Measurements from ENCODE around the gene ABLIM1.

ABLIM1 gene

DNA sequence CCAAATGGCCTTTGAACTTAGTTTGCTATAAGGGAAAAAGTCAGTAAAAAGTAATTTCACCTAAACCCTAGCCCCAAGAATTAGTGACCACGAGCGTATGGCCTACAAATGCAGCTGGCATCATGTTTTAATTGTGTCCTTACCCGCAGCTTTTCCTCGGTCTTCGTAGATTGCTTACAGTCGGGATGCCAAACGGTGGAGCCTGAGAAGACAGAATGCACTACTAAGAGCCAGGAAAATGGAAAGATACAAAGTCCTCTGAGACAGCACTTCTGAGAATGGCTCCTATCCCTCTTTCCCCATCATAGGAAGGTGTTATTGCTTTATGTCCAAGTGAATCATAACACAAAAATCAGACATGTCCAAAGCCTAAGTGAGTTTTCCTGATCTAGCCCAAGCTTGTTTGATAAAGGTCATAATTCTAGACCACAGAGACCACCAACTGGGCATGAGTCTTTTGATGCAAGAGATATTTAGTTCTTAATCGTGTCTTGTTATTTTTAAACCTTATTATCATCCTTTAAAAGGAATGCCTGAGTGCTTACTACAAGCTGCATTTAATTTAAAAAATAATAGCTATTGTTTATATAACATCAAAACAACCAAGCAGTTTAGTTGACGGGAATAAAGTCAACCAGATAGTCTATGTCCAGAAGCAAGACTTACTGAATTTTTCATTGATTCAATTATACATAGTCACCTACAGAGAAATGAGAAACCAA, 170.1 kb downstream of the ABLIM1 start:
- DNase-seq (ENCODE audit: low read depth), result no peak

DNA sequence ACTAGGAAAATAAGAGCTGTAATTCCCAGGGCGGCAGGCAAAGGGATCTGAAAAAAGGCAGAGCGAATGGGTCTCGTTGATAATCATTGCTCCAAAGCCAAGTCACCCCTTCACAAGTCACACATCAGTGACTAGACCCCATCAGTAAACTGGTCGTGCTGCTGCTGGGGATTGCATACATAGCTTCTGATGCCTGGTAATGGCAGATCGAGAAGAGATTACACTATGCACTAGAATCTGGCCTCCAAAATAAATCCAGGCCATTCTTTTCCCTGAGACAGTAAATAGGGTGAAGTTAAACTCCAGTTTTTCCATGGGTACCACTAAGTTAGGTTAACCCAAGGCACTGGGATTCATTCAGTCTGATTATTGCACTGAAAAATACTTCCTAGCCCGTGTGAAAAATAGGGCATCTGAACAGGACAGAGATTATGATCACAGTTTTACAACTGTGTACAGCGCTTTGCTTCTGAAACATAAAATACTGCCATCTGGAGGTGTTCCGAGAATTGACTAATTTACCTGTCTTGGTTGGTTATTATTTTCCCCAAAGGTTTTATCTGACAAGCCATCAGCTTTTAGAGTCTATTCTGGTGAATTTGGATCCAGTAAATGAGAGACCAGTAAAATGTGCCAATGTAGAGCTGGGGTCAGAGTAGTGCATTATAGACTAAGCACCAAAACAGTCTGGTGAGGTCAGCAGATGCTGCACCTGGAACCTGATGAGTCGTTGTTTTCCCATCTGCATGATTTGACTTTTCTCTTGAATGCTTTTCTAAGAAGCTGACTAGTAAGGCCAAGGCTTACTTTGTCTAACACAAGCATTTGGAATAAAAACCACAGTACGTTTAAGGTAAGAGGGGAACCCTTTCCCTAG, 170.9 kb downstream of the ABLIM1 start:
- no peak for DNase-seq (ENCODE audit: low read depth)

DNA sequence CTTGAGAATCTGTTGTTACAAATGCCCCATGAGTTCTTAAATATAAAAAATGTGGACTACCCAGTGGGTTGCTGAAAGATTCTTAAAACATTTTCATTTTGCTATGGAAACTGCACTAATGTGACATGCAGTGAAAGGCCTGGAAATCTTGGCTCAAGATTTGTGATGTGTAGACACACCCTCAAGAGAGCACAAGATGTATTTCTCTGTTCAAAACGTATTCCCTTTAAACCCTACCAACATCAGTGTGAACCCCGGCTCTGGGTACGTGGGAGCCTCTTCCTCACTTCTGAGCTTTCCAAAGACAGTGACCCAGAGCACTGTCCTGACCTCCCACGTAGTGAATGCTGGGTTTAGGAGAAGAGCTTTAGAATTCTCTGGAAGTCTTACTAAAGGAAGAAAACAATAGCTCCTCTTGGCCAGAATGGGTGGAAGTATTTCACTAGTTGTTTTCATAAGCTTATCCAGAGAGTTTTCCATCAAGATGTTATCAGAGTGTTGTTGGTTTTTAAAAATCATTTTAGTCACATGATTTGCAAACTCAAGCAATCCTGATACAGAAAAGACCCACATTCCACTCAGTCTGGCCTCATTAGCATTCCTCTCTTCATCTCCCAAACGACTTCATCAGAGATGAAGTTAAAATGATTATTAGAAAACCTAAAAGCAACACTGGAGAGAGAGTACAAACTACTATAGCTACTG, 172.2 kb downstream of the ABLIM1 start:
- no peak for DNase-seq (ENCODE audit: low read depth)

DNA sequence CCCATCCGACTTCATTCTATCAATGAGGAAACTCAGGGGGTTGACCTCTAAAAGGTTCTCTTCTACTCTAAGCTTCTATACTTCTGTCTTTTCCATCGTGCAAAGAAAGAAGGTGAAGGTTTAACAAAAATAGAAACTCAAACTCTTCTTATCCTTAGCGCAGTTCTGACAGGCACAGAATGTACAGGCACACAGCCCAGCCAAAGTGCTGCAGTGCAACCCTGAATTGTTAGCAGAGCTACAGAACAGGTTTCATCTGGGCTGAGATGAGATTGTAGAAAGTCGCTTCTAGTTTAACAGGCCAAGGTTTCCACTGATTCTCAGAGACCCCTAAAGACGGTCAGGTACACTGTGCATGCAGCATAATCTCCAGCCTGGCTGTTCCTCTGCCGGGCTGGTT, 174.5 kb downstream of the ABLIM1 start:
- no peak for DNase-seq (ENCODE audit: low read depth)

DNA sequence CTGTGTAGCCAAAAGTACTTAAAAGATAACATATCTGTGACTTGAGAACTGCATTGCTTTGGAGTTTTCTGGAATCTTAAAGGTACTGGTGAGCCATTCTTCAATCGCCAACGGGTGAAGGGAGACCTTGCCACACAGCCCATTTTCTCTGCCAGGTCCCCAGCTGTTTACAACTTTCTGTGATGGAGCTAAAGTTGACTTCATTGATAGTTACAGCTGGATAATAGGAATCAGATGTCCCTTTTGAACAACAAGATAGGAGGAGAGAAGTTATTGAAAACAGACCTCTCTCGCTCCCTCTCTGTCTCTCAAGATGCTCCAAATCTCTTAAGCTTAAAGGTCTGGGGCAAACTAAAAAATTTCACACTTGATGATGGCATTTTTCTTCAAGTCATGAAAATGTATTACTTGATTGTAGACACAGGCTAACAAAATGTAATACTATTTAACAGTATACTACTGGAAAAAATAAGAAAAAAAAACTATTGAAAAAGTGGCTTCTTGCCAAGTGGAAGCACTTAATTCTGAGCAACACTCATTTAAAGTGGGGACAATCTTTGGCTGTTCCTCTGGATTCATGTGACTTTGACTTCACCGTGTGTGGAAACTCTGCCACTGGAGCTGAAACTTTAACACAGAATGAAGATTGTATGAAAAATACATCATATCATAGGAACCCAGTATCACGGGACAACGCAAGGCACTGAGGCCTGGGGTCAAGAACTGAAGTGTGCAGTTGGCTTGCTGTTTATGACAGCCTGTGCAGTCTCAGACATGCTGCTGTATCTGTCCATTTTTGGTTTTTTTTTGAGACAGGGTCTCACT, 175.4 kb downstream of the ABLIM1 start:
- peak; percentile 25 for DNase-seq (ENCODE audit: low read depth)

DNA sequence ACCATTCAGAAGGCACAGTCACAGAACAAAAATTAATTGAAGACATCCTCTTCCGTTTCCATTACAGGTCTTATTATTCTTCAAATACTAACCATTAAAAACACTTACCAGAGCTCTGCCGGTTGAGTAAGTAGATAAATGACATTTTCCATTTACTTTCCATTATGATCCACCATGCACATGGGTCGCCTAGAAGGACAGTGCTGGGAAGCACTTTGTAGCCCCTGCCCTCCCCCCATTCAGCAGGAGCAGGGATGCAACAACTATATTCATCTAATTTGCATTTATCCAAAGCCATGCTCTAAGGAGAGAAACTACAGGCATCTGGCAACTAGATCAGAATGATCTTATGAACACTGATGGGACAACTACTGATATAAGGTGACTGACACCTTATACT, 177.0 kb downstream of the ABLIM1 start:
- DNase-seq (ENCODE audit: low read depth), result no peak

DNA sequence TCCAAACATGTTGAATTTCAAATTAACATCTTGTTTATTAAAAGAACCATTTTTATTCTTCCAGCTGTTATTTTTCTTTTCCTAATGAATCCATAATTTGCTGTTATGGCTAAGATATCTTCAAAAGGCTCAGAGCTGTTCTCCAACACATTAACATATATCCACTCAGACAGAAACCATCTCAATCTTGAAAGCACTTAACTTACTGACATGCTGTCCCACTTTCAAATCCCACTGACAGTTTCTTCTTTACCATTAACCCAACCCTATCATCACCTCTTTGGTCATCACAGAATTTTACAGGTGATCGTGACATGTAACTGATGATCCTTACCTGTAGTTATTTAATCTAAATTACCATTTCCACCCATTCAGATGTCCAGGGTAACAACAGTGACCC, 178.2 kb downstream of the ABLIM1 start:
- DNase-seq (ENCODE audit: low read depth), result no peak

DNA sequence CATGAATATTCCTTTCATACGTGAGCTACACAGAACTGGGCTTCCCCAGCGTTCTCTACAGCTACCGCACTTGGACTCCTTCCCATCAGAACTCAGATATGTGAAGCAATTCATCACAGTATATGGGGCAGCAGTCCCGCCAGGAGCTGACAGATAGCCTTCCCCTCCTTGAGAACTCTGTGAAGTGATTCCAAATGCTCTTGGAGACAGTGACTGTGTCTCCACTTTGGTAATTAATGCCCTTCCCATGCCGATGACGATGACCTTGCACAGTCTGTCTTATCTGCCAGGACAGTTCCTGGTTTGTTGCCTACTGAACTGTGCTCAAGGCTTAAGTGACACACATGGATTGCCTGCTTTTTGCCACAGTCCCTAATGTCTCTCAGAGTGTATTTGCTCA, 178.8 kb downstream of the ABLIM1 start:
- DNase-seq (ENCODE audit: low read depth), result no peak

DNA sequence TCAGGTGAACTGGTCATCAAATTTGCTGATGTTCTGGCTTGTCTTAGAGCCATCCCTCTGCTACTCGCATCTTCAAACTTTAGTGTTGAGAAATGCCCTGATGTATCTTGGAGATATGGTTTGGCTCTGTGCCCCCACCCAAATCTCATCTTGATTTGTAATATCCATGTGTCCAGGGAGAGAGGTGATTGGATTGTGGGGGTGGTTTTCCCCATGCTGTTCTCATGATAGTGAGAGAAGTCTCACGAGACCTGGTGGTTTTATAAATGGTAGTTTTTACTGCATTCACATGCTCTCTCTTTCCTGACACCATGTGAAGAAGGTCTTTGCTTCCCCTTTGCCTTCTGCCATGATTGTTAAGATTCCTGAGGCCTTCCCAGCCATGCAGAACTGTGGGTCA, 179.8 kb downstream of the ABLIM1 start:
- DNase-seq (ENCODE audit: low read depth), result no peak

DNA sequence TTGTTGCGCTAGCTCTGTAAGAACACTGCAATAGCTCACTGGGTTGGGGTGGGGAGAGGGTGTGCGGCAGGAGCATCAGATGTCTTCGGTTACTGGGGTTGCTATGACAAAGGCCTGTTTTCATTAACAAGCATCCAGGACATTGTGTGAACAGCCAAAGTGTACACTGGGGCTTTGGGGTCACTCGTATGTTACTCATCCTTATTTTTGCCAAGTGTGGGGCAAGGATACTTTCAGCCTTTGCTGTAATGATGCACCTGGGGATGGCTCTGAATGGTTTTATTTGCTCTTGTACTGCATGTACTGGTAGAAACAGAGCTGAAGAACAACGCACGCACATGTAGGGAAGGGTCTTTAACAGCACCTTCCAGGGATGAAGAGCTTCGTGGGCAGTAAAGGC, 180.8 kb downstream of the ABLIM1 start:
- peak; percentile 52 for DNase-seq (ENCODE audit: low read depth)

DNA sequence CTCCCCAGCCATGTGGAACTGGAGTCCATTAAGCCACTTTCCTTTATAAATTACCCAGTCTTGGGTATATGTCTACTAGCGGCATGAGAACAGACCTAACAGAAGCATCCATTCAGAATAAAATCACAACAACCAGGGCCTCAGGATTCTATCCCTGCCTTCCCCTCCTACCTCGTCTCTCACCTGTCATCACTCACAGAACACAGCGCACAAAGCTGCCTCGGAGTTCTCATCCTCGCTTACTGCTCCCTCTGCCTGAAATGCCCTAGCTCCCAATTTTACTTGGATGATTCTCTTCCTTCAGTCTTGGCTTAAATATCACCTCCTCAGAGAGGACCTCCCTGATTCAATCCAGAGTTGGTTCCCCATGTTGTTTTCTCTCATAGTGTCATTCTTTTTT, 183.1 kb downstream of the ABLIM1 start:
- no peak for DNase-seq (ENCODE audit: low read depth)

DNA sequence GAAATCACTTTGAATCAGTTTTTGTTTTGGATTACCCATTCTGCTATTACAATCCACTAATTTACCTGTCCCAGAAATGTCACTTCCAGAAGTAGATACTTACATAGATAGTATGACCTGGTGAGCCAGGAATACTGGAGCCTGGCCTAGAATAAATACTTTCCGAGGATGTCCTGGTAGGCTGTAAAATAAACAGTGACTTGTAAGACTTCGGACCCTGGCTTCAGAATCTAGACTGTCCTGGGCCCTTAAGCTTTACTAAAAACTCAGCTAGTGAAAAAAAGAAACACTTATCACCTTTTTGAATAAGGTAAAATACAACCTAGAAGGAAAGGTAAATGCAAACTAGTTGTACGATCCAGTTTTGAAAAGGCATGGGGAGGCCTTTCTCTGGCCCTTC, 184.3 kb downstream of the ABLIM1 start:
- DNase-seq (ENCODE audit: low read depth), result no peak

DNA sequence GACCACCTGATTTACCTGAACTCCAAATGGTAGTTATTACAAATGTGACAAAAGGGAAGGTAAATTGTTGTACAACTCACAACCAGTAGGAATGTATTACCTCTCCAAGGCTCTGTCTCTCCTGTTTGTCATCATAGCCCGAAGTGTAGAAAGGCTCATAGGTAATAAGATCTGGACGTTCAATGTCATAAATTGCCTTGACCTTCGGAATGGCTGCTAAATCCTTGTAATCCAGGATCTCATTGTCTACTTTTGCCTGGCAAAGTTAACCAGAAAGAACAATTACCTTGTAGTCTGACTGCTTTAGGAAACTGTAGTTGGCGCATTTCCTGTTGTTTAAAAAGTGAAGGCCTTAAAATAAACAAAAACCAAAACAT, 185.2 kb downstream of the ABLIM1 start:
- DNase-seq (ENCODE audit: low read depth), result no peak

DNA sequence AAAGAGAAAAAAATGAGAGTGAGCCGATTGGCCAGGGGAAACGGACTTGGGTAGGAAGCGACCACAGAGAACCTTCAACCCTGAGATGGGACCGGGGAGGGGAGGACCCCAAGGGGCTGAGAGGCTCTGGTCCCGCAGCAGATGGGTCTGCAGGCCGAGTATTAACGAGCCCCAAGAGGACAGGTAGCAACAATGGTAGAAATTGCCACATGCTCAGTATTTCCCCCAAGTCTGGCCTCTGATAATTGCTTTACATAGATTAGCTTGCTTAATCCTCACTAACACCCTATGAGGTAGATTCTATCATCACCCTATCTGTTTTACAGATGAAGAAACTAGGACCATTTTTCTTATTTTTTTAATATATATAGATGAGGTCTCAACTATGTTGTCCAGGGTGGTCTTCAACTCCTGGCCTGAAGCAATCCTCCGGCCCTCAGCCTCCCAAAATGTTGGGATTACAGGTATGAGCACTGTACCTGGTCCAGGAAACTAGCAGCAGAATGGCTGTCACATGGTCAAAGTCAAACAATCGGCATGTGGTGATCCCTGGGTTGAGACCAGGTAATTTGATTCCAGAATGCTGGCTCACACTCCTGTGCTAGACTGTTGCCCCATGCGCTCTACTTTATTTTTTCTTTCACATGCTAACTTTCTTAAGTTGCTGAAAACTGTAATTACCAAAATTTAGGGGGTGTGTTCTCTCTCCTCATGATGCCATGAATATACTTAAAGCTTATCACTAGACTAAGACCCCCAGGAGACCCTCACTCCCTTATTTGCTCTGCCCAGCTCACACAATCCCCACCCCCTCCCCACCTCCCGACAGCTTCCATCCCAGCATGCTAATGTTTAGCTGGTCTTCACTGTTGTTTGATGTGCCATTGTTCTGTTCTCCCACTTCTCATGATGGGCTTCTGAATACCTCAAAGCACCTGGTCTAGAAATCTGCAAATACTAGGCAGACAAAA, 185.9 kb downstream of the ABLIM1 start:
- DNase-seq (ENCODE audit: low read depth), result no peak

DNA sequence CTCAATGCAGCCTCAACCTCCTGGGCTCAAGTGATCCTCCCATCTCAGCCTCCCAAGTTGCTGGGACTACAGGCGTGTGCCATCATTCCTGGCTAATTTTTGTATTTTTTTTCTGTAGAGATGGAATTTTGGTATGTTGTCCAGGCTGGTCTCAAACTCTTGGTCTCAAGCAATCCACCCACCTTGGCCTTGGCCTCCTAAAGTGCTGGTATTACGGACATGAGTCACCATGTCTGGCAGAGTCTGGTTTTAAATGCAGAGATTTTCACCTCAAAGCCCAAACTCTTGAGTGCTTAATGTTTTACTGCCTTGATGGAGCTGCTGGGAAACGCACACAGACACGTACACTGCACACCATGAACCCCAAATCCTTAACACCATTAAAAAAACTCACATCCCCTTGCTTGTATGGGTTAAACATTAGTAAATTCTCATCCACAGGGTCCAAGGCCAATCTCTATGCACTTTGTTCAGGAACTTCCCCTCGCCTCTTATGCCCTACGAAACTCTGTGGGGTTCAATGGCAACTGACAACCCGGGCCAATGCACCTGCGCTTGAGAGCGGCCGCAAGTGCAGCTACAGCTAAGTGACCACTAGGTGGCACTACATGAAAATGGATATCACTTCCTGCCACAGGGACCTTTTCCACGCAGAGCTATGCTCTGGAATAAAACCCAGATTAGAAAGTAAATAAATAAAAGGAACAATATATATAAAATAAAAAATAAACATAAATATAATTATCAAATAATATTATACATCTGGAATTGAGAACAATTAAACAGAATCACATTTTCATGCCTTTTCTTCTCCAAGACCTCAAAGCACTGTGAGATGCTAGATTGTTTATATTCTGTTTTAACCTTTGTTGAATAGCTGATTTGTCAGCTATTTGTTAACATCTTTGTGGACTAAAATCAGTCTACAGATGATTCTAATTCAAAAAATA, 186.8 kb downstream of the ABLIM1 start:
- peak; percentile 56 for DNase-seq (ENCODE audit: low read depth)

DNA sequence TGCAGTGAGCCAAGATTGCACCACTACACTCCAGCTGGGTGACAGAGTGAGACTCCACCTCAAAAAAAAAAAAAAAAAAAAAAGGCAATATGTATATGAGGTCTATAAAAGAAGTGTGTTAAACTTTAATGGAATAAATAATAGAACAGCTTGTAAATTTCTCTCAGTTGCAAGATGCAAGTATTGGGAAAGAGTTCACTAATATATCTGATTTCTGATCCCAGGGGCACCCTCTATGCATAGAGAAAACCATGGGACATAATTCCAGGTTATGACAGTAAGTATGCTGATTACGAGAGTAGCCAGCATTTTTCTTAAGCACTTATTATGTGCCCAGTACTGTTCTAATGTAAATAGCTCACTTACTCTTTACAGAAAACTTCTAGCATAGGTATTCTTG, 187.7 kb downstream of the ABLIM1 start:
- DNase-seq (ENCODE audit: low read depth), result no peak

DNA sequence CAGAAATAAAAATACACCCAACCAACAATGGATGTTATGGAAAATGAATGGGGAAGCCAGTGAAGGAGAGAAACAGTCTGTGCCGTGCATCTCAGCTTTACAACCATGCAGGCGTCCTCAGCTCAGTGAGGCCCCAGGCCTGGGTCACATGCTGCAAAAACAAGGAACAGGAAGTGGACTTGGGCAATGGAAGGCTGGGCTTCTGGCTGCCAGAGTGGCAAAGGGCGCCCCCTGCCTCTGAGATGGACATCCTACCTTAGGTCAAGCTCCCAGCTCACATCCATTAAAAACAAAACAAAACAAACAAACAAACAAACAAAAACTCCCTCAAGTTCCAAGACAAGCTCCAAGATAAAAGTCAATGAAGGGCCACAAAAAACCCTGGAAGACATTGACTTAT, 199.1 kb downstream of the ABLIM1 start:
- no peak for DNase-seq (ENCODE audit: low read depth)

DNA sequence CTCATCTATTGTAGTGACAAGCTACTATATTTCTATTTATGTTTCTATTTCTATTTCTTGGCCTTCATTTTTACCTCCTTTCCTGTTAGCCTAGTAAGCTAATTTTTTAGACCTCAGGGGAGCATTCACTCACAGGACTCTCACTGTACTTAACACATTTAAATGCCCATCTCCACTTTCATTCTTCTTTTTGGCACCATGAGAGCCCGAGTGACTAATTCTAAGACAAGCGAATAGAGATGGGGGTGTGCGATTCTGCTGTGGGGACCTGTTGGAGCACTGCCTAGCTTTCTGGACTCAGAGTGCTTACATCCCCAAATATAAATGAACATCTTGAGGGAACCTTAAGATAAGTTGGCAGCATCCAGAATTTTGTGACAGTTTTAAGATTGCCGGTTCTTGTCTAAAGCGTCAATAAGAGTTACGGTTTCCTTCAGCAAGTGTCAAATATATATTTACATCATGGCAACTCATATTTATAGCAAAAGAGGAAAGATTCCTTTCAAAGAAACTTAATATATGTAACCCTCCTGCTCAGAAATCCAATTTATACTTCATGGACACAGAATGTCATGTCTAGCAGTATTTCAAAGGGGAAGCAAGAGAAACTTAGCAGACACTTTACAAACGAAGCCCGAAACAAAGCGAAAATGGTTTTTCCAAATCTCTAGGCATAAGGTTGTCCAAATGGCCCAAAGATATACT, 199.7 kb downstream of the ABLIM1 start:
- no peak for DNase-seq (ENCODE audit: low read depth)

DNA sequence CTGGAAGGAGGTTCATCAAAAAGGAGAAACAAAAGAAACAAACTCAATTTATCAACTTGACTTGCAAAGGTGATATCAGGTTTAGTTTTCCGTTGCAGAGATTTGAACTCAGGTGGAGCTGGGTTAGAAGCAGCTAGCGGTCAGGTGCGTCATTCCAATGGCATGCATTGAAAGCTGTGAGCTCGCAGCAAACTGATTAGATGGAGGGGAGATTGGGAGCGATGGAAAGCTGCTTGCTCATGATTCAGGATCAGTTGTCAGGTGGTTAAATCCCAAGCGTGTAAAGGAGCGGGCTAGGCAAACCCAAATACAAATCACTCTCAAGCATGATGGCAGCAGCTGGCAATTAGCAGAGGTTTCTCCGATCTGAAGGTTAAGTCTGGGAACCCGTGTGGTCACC, 204.5 kb downstream of the ABLIM1 start:
- no peak for DNase-seq (ENCODE audit: low read depth)

Data from fibroblast of gingiva (primary cell).